Suprapubic skin (tissue), 4 donors: ENCODE data around the gene SDC4.

Experiments
- CTCF ChIP-seq, 2 donors: fragments of 200-600 bp in 1 of 2; fragments of 450-650 bp in 1 of 2; sonication (generic) in 1 of 2; IDR thresholded peaks; one replicate each; pipeline ENCODE4 v1.5.1; 2016 to 2019; ENCODE audit warnings: antibody characterized with exemption in 2 of 2, mild to moderate bottlenecking in 1 of 2, moderate library complexity in 1 of 2
- EP300 ChIP-seq: sonication (generic); formaldehyde crosslinking; IDR thresholded peaks from one replicate; pipeline ENCODE4 v1.6.1; 2017; ENCODE audit warnings: antibody characterized with exemption
- POLR2A ChIP-seq, 2 donors: fragments of 450-650 bp; IDR thresholded peaks; one replicate each; pipeline ENCODE4 v1.6.1; 2017; ENCODE audit warnings: antibody characterized with exemption in 2 of 2, mild to moderate bottlenecking in 2 of 2, moderate library complexity in 2 of 2
- POLR2AphosphoS5 ChIP-seq, 3 donors: sonication (generic); formaldehyde crosslinking; IDR thresholded peaks; one replicate each; pipeline ENCODE4 v1.6.1; 2017; ENCODE audit warnings: antibody characterized with exemption in 3 of 3

- TF ChIP-seq CTCF (IDR thresholded peaks at IDR 0.05) (no peak), EP300 (no peak), POLR2A (IDR thresholded peaks at IDR 0.05) (no peak), POLR2AphosphoS5 (IDR thresholded peaks at IDR 0.05) (peak in 1 of 3 donors; percentile 34)
Measured at GRCh38 chr20:45337367-45338120, 10.7 kb downstream of the SDC4 start.
